A549 (cell line): ENCODE data around the gene SLC25A34. TPM values are rescaled to one million over a fixed set of nuclear protein-coding genes. Genes with fewer than 3 reads are reported as not detected.

Experiments used
- ATAC-seq, 2 experiments: fragments of 200-7000 bp in 1 of 2; fragments of >200 bp in 1 of 2; cut with Nextera tagmentation in 1 of 2; cut with Tn5 transposase in 1 of 2; 3 replicates each; pipeline versions ENCODE4 v1.8.0 to v1.9.1; 2018 to 2020; ENCODE audit warnings: mild to moderate bottlenecking in 1 of 2, moderate library complexity in 1 of 2
- CTCF ChIA-PET: fragments of 300-600 bp; sonication (Branson Sonifier 250); formaldehyde crosslinking; extraction: SDS; loops from one replicate; lab custom pipeline; 2021; ENCODE audit warnings: antibody characterized with exemption, inconsistent platforms; lab: Yijun Ruan, JAX
- POLR2A ChIA-PET: fragments of 350-600 bp; formaldehyde crosslinking; extraction: SDS; loops from one replicate; lab custom pipeline; 2021; ENCODE audit warnings: antibody characterized with exemption, inconsistent platforms; lab: Yijun Ruan, JAX
- DNase-seq, 2 experiments: peaks; one replicate each; pipeline versions ENCODE4 v3.0.0 to v3.0.0-alpha.2; 2011 to 2016; ENCODE audit warnings: low read depth in 1 of 2, low spot score in 1 of 2
- FAIRE-seq: peaks from 2 replicates; lab custom pipeline; 2011; peaks lifted over from hg19 to GRCh38; lab: Jason Lieb, UNC
- H3K27ac ChIP-seq, 2 experiments: fragments of >200 bp; sonication (Bioruptor Twin); formaldehyde crosslinking; 3 replicates each; pipeline ENCODE4 v1.5.1; 2016 to 2017
- H3K4me1 ChIP-seq: fragments of >200 bp; sonication (Bioruptor Twin); formaldehyde crosslinking; 3 replicates; pipeline ENCODE4 v1.6.1; 2016
- H3K4me2 ChIP-seq: fragments of >200 bp; sonication (Bioruptor Twin); formaldehyde crosslinking; 3 replicates; pipeline ENCODE4 v1.6.1; 2016
- H3K4me3 ChIP-seq: fragments of >200 bp; sonication (Bioruptor Twin); formaldehyde crosslinking; 3 replicates; pipeline ENCODE4 v1.5.1; 2016
- H3K9me3 ChIP-seq: fragments of >200 bp; sonication (Bioruptor Twin); formaldehyde crosslinking; 3 replicates; pipeline ENCODE4 v1.6.1; 2016
- CBX8 ChIP-seq: fragments of 200-600 bp; sonication (generic); IDR thresholded peaks from 2 replicates; pipeline ENCODE4 v1.6.1; 2016
- CHD2 ChIP-seq: fragments of 150-350 bp; IDR thresholded peaks from 2 replicates; pipeline ENCODE4 v1.6.1; 2014; ENCODE audit warnings: low read length; ENCODE audit not compliant: partially characterized antibody
- CHD4 ChIP-seq: fragments of 200-600 bp; sonication (generic); IDR thresholded peaks from 2 replicates; pipeline ENCODE4 v1.6.1; 2016; ENCODE audit warnings: antibody characterized with exemption, mild to moderate bottlenecking, borderline replicate concordance
- E2F6 ChIP-seq: IDR thresholded peaks from 2 replicates; pipeline ENCODE4 v1.6.1; 2012; ENCODE audit warnings: low read depth, borderline replicate concordance
- EHMT2 ChIP-seq: fragments of 200-600 bp; sonication (generic); IDR thresholded peaks from 2 replicates; pipeline ENCODE4 v1.6.1; 2016; ENCODE audit warnings: antibody characterized with exemption, low read depth, mild to moderate bottlenecking, moderate library complexity
- EP300 ChIP-seq, 2 experiments: fragments of >200 bp; sonication (Bioruptor Twin); formaldehyde crosslinking; IDR thresholded peaks; 2 replicates in 1 of 2; 3 replicates in 1 of 2; pipeline ENCODE4 v1.6.1; 2016 to 2017
- ESRRA ChIP-seq: fragments of 150-350 bp; IDR thresholded peaks from 2 replicates; pipeline ENCODE4 v1.6.1; 2014; ENCODE audit warnings: mild to moderate bottlenecking, low read length, borderline replicate concordance
- HOXB13 ChIP-seq: fragments of 250-450 bp; sonication (Bioruptor Pico); IDR thresholded peaks from 2 replicates; pipeline ENCODE4 v1.5.0; 2020; ENCODE audit warnings: low read depth, mild to moderate bottlenecking, moderate library complexity
- KDM5A ChIP-seq: fragments of 200-600 bp; sonication (generic); IDR thresholded peaks from 2 replicates; pipeline ENCODE4 v1.6.1; 2016; ENCODE audit warnings: antibody characterized with exemption, mild to moderate bottlenecking
- MAZ ChIP-seq: fragments of 150-350 bp; IDR thresholded peaks from 2 replicates; pipeline ENCODE4 v1.6.1; 2014; ENCODE audit warnings: antibody characterized with exemption, low read depth, low read length, borderline replicate concordance
- NFE2L2 ChIP-seq: fragments of 150-350 bp; conservative IDR thresholded peaks from 2 replicates; pipeline ENCODE4 v1.6.1; 2014; ENCODE audit warnings: low read length
- NR3C1 ChIP-seq: fragments of >200 bp; sonication (Bioruptor Twin); formaldehyde crosslinking; IDR thresholded peaks from 3 replicates; pipeline ENCODE4 v1.6.1; 2017
- POLR2AphosphoS2 ChIP-seq: conservative IDR thresholded peaks from 2 replicates; pipeline ENCODE4 v1.6.1; 2012; ENCODE audit warnings: low read length, improper control_type of control experiment, inconsistent platforms
- RAD21 ChIP-seq, 2 experiments: fragments of >200 bp in 1 of 2; sonication (Bioruptor Twin) in 1 of 2; formaldehyde crosslinking in 1 of 2; IDR thresholded peaks in 1 of 2; conservative IDR thresholded peaks in 1 of 2; 2 replicates in 1 of 2; 3 replicates in 1 of 2; pipeline ENCODE4 v1.6.1; 2012 to 2018; ENCODE audit warnings: inconsistent platforms in 1 of 2
- RFX5 ChIP-seq: fragments of 450-650 bp; IDR thresholded peaks from 2 replicates; pipeline ENCODE4 v1.7.1; 2014; ENCODE audit warnings: antibody characterized with exemption, mild to moderate bottlenecking, moderate library complexity
- RNF2 ChIP-seq: fragments of 200-600 bp; sonication (generic); IDR thresholded peaks from 2 replicates; pipeline ENCODE4 v1.6.1; 2016; ENCODE audit warnings: low read depth, mild to moderate bottlenecking, antibody characterized with exemption, moderate library complexity, borderline replicate concordance
- SREBF2 ChIP-seq: fragments of 450-650 bp; IDR thresholded peaks from 2 replicates; pipeline ENCODE4 v1.6.1; 2014; ENCODE audit warnings: mild to moderate bottlenecking, moderate library complexity
- TFCP2L1 ChIP-seq: fragments of 250-450 bp; sonication (Bioruptor Pico); IDR thresholded peaks from 2 replicates; pipeline ENCODE4 v1.5.0; 2021; ENCODE audit warnings: mild to moderate bottlenecking
- TP53 ChIP-seq: fragments of 250-450 bp; sonication (Bioruptor Pico); IDR thresholded peaks from 2 replicates; pipeline ENCODE4 v1.5.0; 2021; ENCODE audit warnings: mild to moderate bottlenecking, moderate library complexity
- ZSCAN20 ChIP-seq: fragments of 250-450 bp; sonication (Bioruptor Pico); IDR thresholded peaks from 2 replicates; pipeline ENCODE4 v1.8.0; 2022; ENCODE audit warnings: mild to moderate bottlenecking, moderate library complexity
- WGBS: methylation state at CpG from one replicate; pipeline ENCODE4 v1.1.6; 2017; ENCODE audit errors: missing lambda C conversion rate; 5-methylcytosine and 5-hydroxymethylcytosine counted together
- polyA plus RNA-seq, 4 experiments: library from polyadenylated mRNA; depleted of rRNA in 3 of 4; stranded (reverse); fragments of >200 nt; fragmentation: RNase III in 1 of 4; extraction: RNeasy Plus Mini Kit Qiagen cat#74134 plus additional on column Dnase treatment in 1 of 4; gene quantifications; 2 replicates in 3 of 4; 3 replicates in 1 of 4; pipeline ENCODE4 v1.2.3, GENCODE V29; 2011 to 2017

SLC25A34 gene
- polyA plus RNA-seq, 2 of the 4 experiments (the other 2 are of a cell fraction): 0.12 to 0.19 TPM

GRCh38 chr1:15714406-15715136, 21.5 kb upstream of the SLC25A34 start:
- Histone ChIP-seq H3K27ac (no peak overlapping the region), H3K4me3 (no peak overlapping the region), H3K4me1 (no peaks in the 10 kb centered on the region), H3K9me3 (no peaks in the 10 kb centered on the region), H3K4me2 (no peak overlapping the region)
- ATAC-seq (no peak), DNase-seq (no peak), FAIRE-seq (no peak)
- CTCF ChIA-PET: interaction anchor here (0.6 to 1.7 kb wide), 4 partner anchors 9 to 84 kb away, joined by 3 read pairs; no protein-coding TSS in a partner anchor
- 89% methylated on average over 4 of the region's 4 CpGs for WGBS
- POLR2A ChIA-PET: no interaction called here
- TF ChIP-seq MAZ: no peak
- TF ChIP-seq ESRRA: no peak

- POLR2A ChIA-PET: no interaction called here
- Histone ChIP-seq H3K27ac (no peak overlapping the region), H3K9me3 (no peaks in the 10 kb centered on the region), H3K4me1 (no peaks in the 10 kb centered on the region), H3K4me3 (no peak overlapping the region), H3K4me2 (no peak overlapping the region)
- ATAC-seq (no peak), FAIRE-seq (no peak), DNase-seq (no peak)
- TF ChIP-seq CHD4 (no peak), EP300 (IDR thresholded peaks at IDR 0.05) (no peak), E2F6 (no peak), EHMT2 (no peak), TFCP2L1 (CRISPR knock-in tag) (no peak), RNF2 (no peak), ZSCAN20 (no peak), TP53 (CRISPR knock-in tag) (no peak), NFE2L2 (no peak), CBX8 (no peak)
- 97% methylated on average over 10 of the region's 11 CpGs for WGBS
- CTCF ChIA-PET: interaction anchor here (1.0 to 5.5 kb wide), 2 partner anchors 13 to 22 kb away, joined by 3 to 31 read pairs; no protein-coding TSS in a partner anchor
Observed at GRCh38 chr1:15717418-15718125, 18.5 kb upstream of the SLC25A34 start.

- H3K4me1 ChIP-seq: no peaks in the 10 kb centered on the region
- FAIRE-seq: no peak
- 88% methylated on average over 6 of the region's 8 CpGs for WGBS
- TF ChIP-seq MAZ (no peak), ZSCAN20 (no peak), SREBF2 (no peak), RFX5 (no peak), POLR2AphosphoS2 (no peak), HOXB13 (CRISPR knock-in tag) (no peak), KDM5A (no peak), CHD4 (no peak), RAD21 (conservative IDR thresholded peaks at IDR 0.05 in 1 of 2, IDR thresholded peaks at IDR 0.05 in 1 of 2) (no peak), ESRRA (no peak), NR3C1 (no peak), CHD2 (no peak)
- H3K9me3 ChIP-seq: no peaks in the 10 kb centered on the region
- H3K4me3 ChIP-seq: no peak overlapping the region
- no peak for ATAC-seq
- H3K4me2 ChIP-seq: no peak overlapping the region
- CTCF ChIA-PET: interaction anchor here (1.0 to 5.5 kb wide), 2 partner anchors 13 to 21 kb away, joined by 3 to 31 read pairs; no protein-coding TSS in a partner anchor
- POLR2A ChIA-PET: no interaction called here
- no peak for DNase-seq
- H3K27ac ChIP-seq: no peak overlapping the region
Observed at GRCh38 chr1:15718199-15718601, 17.9 kb upstream of the SLC25A34 start.
